ACHN (cell line): Measurements from ENCODE around the gene SPOCD1.

Experiments used
- DNase-seq: peaks from one replicate; pipeline ENCODE4 v3.0.0-alpha.2; 2015
- in situ Hi-C: cut with HindIII; loops from 2 replicates; pipeline ENCODE4 v1.10.0; 2017; ENCODE audit warnings: low sequenced_read_pairs, low pct_ligation_motif_present, low pct_unique_long_range_greater_than_20kb

The SPOCD1 gene

GRCh38 chr1:31815752-31816500 is at the start of gene SPOCD1:
SPOCD1 (minus strand) TSS chr1:31816022; CDS start chr1:31815333, 689 bp downstream.
- in situ Hi-C loops = no loop called here
- DNase-seq = peak; percentile 86

GRCh38 chr1:31862071-31862470 is 46.2 kb upstream of the SPOCD1 start:
- DNase-seq = no peak
- in situ Hi-C loops = no loop called here

- no peak for DNase-seq
- in situ Hi-C loops = no loop called here
Observed at GRCh38 chr1:31861346-31861745, 45.5 kb upstream of the SPOCD1 start.

- DNase-seq = no peak
- in situ Hi-C loops = no loop called here
Observed at GRCh38 chr1:31860581-31860980, 44.8 kb upstream of the SPOCD1 start.

- in situ Hi-C loops = no loop called here
- no peak for DNase-seq
Observed at GRCh38 chr1:31859719-31860118, 43.9 kb upstream of the SPOCD1 start.

- no peak for DNase-seq
- in situ Hi-C loops = no loop called here
Observed at GRCh38 chr1:31859044-31859443, 43.2 kb upstream of the SPOCD1 start.

- in situ Hi-C loops = no loop called here
- DNase-seq = no peak
Observed at GRCh38 chr1:31857863-31858262, 42.0 kb upstream of the SPOCD1 start.

GRCh38 chr1:31856140-31856539 is 40.3 kb upstream of the SPOCD1 start:
- no peak for DNase-seq
- in situ Hi-C loops = no loop called here

- in situ Hi-C loops = no loop called here
- no peak for DNase-seq
Observed at GRCh38 chr1:31855038-31855845, 39.4 kb upstream of the SPOCD1 start.

- in situ Hi-C loops = no loop called here
- DNase-seq = no peak
Observed at GRCh38 chr1:31849653-31850052, 33.8 kb upstream of the SPOCD1 start.

- no peak for DNase-seq
- in situ Hi-C loops = no loop called here
Observed at GRCh38 chr1:31848381-31848897, 32.6 kb upstream of the SPOCD1 start.

GRCh38 chr1:31846484-31846883 is 30.7 kb upstream of the SPOCD1 start:
- no peak for DNase-seq
- in situ Hi-C loops = no loop called here

- peak; percentile 79 for DNase-seq
- in situ Hi-C loops = no loop called here
Observed at GRCh38 chr1:31843506-31843905, 27.7 kb upstream of the SPOCD1 start.

GRCh38 chr1:31839662-31840343 is 24.0 kb upstream of the SPOCD1 start:
- DNase-seq = no peak

GRCh38 chr1:31837451-31838158 is 21.8 kb upstream of the SPOCD1 start:
- in situ Hi-C loops = no loop called here

More at GRCh38 chr1:31839662-31840343, 24.0 kb upstream of the SPOCD1 start:
- in situ Hi-C loops = no loop called here

GRCh38 chr1:31836638-31837037 is 20.8 kb upstream of the SPOCD1 start:
- no peak for DNase-seq
- in situ Hi-C loops = no loop called here

More at GRCh38 chr1:31837451-31838158, 21.8 kb upstream of the SPOCD1 start:
- DNase-seq = no peak

- no peak for DNase-seq
- in situ Hi-C loops = no loop called here
Observed at GRCh38 chr1:31835415-31835814, 19.6 kb upstream of the SPOCD1 start.

- in situ Hi-C loops = no loop called here
- DNase-seq = no peak
Observed at GRCh38 chr1:31834501-31834900, 18.7 kb upstream of the SPOCD1 start.
